Measurements from ENCODE around the gene OSBPL5. TPM values are rescaled to one million over a fixed set of nuclear protein-coding genes. Genes with fewer than 3 reads are reported as not detected.

The OSBPL5 gene
- polyA plus RNA-seq, 1 donor = 12.1 TPM

DNA sequence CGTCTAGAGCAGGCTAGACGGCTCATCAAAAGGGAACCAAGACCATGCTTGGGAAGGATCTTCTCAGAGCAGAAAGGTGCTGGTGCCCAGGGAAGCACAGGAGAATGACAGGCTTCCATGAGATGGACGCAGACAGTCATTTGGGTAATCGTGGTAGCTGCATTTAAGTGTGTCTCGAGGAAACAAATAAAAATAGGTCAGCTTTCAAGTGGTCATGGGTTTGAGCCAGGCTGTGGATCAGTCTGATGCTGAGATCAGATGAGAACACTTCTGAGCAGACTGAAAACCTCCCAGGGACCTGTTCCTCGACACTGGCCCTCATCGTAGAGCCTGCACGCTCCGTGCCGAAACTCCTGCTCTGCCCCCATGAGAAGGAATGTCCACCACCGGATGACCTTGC, 112.5 kb downstream of the OSBPL5 start:
- DNase-seq (ENCODE audit: low read depth) = no peak

- no peak for DNase-seq (ENCODE audit: low read depth)
Observed at GRCh38 chr11:3052109-3052479, 113.0 kb downstream of the OSBPL5 start.

- DNase-seq (ENCODE audit: low read depth) = no peak
Observed at GRCh38 chr11:3051196-3052108, 113.7 kb downstream of the OSBPL5 start.

GRCh38 chr11:3050386-3051195, 114.5 kb downstream of the OSBPL5 start:
- no peak for DNase-seq (ENCODE audit: low read depth)

GRCh38 chr11:3049430-3050243, 115.5 kb downstream of the OSBPL5 start:
- DNase-seq (ENCODE audit: low read depth) = no peak

DNA sequence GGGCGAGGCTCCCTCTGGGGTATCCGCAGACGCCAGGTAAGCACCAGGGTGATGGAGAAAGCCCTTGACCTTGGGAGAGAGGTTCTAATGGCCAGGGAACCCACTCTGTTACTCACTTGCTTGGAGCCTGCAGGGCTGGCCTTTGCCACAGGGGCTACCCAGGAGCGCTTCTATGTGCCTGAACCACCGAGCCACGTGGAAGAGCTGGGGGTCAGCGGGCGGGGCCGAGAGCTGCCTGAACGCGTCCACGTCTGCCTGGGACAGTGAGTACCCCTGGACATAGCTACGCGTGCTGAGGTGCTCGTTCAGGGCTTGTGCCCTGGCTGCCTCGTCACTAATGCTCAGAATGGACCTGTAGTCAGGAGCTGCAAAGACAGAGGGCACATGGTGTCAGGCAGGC, 117.5 kb downstream of the OSBPL5 start:
- no peak for DNase-seq (ENCODE audit: low read depth)

DNA sequence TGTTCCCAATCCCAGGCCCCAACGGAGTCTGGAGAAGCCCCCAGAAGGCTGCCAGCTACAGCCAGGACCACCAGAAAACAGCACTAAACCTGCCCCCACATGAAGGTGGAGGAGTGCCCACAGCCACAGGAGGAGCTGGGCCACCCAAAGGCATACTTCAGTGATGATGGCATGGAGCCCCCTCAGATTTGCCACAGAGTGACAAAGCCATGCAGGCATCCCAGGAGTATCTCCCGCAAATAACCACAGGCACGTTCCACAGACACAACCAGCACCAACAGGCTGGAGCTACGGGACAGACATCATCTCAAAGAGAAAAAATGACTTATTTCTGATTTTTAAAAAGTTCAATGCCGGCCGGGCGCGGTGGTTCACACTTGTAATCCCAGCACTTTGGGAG, 118.5 kb downstream of the OSBPL5 start:
- no peak for DNase-seq (ENCODE audit: low read depth)

DNA sequence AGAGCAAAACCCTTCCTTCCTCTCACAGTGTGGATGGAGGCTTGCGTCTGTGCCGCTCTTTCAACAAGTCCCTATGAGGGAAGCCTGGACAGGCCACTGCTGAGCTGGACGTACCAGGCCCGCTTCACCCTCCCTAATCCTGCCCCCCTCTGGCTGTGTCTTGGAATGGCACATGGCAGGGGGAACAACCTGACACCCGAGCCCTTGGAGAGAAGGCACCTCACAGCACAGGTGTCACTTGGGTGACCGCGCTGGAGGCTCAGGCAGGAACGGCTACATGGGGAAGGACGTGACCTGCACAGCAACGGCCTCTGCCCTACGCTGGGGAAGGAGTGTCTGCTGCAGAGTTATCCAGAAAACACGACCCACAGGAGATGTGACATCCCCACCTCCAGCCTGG, 118.9 kb downstream of the OSBPL5 start:
- no peak for DNase-seq (ENCODE audit: low read depth)

GRCh38 chr11:3044915-3045314, 120.2 kb downstream of the OSBPL5 start:
- no peak for DNase-seq (ENCODE audit: low read depth)

GRCh38 chr11:3044004-3044403, 121.1 kb downstream of the OSBPL5 start:
- no peak for DNase-seq (ENCODE audit: low read depth)

GRCh38 chr11:3043315-3043871, 121.7 kb downstream of the OSBPL5 start:
- no peak for DNase-seq (ENCODE audit: low read depth)

- DNase-seq (ENCODE audit: low read depth) = no peak
Observed at GRCh38 chr11:3042496-3043314, 122.4 kb downstream of the OSBPL5 start.

DNA sequence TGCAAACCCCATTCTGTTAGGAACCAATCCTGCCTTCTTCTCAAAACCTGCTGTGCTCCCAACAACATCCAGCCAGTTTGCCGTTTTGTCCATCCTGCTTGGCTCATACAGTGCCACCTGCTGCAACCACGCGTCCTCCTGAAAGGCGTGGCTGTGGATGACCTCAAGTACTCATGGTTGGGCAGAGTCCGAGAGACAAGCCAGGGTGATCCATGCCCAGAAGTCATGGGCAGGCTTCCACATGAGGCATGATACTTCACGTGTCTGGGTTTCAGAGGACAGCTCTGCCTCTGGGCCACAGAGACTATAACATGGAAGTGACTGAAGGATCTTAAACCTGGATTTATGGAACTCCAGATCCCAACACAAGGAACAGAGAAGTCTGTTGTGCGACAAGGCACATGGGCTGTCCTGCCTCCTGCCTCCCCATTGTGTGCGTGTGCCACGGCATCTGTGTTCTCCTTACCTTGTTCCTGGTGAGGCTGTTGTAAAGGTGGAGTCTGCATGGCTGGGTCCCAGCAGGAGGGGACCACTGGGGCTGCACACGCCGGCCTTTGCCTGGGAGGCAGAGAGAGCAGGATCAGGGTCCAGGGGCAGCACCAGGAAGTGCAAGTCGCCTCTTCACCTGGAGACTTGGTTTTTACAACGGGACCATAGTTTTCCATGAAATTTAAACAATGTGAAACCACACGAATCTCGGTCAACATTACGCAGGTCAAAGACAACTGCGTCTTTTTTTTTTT, 123.2 kb downstream of the OSBPL5 start:
- DNase-seq (ENCODE audit: low read depth) = no peak

GRCh38 chr11:3040881-3041280, 124.2 kb downstream of the OSBPL5 start:
- DNase-seq (ENCODE audit: low read depth) = no peak

DNA sequence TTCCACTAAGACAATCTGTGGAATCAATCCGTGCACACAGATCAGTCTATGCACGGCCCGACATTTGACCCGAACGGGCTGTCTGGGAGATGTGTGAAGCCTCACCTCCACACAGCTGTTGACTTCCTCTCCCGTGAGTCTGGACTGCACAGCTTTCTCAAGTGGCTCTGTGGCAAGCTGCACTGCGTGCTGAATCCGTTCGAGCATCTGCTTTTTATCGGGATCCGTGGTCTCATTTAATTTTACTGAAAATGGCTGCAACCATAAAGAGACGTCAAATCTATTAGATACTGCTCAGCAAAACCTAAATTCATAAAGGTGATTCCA, 127.2 kb downstream of the OSBPL5 start:
- no peak for DNase-seq (ENCODE audit: low read depth)

Other genes starting within 250 kb of the OSBPL5 start
- 0.24 TPM for gene PHLDA2, start 235.9 kb downstream of the OSBPL5 start, polyA plus RNA-seq (ENCODE audit: insufficient read length)
- 110 TPM for gene NAP1L4, start 173.0 kb downstream of the OSBPL5 start, polyA plus RNA-seq (ENCODE audit: insufficient read length)
- 20.6 TPM for gene CARS1, start 107.9 kb downstream of the OSBPL5 start, polyA plus RNA-seq (ENCODE audit: insufficient read length)
- gene MRGPRG, start 53.5 kb upstream of the OSBPL5 start, polyA plus RNA-seq (ENCODE audit: insufficient read length) = not detected
- not detected for gene MRGPRE, start 67.1 kb upstream of the OSBPL5 start, polyA plus RNA-seq (ENCODE audit: insufficient read length)
- gene ZNF195, start 213.8 kb upstream of the OSBPL5 start, polyA plus RNA-seq (ENCODE audit: insufficient read length) = 16.8 TPM